HUES6 (cell line): ENCODE data around the gene METRNL.

Source experiments
- H3K27ac ChIP-seq: 2 replicates; pipeline ENCODE4 v1.7.0; 2013; ENCODE audit warnings: low read depth, mild to moderate bottlenecking, low read length, inconsistent platforms
- H3K27me3 ChIP-seq: 2 replicates; pipeline ENCODE4 v1.6.1; 2013; ENCODE audit warnings: low read length; ENCODE audit not compliant: control insufficient read depth, insufficient read depth
- H3K36me3 ChIP-seq: 2 replicates; pipeline ENCODE4 v1.6.1; 2013; ENCODE audit warnings: low read length; ENCODE audit not compliant: control insufficient read depth, insufficient read depth
- H3K4me1 ChIP-seq: 2 replicates; pipeline ENCODE4 v1.6.1; 2013; ENCODE audit warnings: low read length; ENCODE audit not compliant: control insufficient read depth, insufficient read depth
- H3K4me3 ChIP-seq: 2 replicates; pipeline ENCODE4 v1.5.1; 2013; ENCODE audit warnings: low read depth, low read length
- H3K9ac ChIP-seq: one replicate; pipeline ENCODE4 v1.6.1; 2013; ENCODE audit warnings: mild to moderate bottlenecking, low read length
- H3K9me3 ChIP-seq: 2 replicates; pipeline ENCODE4 v1.6.1; 2013; ENCODE audit warnings: low read depth, low read length; ENCODE audit not compliant: control insufficient read depth, insufficient read depth

METRNL gene

DNA sequence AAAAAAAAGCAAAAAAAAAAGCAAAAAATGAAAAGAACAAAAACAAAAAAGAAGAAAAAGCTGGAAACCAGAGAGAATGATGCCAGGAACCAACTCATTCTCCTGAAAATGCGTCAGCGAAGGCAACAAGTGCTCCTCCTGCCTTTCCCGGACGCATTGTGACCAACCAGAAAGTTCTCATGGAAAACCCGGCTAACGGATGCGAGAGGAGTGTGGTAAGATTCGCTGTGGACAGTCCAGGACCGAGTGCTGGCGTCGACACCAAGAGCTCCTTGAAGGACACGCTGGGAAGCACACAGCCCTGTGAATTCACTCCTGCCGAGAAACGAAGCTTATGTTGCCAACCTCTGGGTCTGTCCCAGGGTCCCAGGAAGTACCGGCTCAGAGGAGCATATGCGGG is 43.4 kb downstream of the METRNL start:
- no peaks in the 10 kb centered on the region for H3K36me3 ChIP-seq
- H3K4me1 ChIP-seq, result no peaks in the 10 kb centered on the region
- H3K4me3 ChIP-seq, result no peak overlapping the region
- H3K27ac ChIP-seq, result no peak overlapping the region
- no peaks in the 10 kb centered on the region for H3K9me3 ChIP-seq
- H3K9ac ChIP-seq, result no peak overlapping the region
- H3K27me3 ChIP-seq, result peaks cover 43% of the 10 kb centered on the region

DNA sequence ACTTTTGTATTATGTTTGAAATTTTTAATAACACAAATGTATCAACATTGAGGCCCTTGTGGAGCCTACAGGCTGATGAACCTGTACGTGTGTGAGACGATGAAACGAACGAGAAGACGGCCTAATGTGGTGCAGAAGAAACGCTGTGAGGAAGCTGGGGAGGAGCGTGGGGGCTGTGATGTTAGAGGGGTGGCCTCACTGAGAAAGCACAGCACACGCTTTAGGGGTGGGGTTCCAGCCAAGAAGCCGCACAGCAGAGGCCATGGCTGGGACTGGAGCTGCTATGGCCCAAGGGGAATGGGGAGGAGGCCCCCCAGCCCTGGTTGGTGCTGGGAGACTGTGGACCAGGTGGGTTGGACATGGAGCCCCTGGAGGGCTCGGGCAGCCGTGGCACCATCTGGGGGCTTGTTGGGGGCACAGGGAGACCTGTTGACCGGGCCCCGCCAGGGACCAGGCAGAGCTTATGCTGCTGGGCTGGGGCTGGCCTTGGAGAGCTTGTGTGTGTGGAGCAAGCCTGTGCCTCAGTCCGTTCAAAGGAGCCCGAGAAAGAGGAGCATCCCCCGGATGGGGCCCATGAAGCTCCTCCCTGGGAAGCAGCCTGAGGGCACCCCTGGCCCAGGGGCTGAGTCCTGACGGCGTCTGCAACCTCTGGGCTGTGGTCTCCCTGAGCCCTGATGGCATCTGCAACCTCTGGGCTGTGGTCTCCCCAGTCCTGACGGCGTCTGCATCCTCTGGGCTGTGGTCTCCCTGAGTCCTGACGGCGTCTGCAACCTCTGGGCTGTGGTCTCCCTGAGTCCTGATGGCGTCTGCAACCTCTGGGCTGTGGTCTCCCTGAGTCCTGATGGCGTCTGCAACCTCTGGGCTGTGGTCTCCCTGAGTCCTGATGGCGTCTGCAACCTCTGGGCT is 44.7 kb downstream of the METRNL start:
- no peak overlapping the region for H3K27ac ChIP-seq
- H3K9me3 ChIP-seq, result no peaks in the 10 kb centered on the region
- H3K4me1 ChIP-seq, result no peaks in the 10 kb centered on the region
- peaks cover 38% of the 10 kb centered on the region for H3K27me3 ChIP-seq
- H3K36me3 ChIP-seq, result no peaks in the 10 kb centered on the region
- no peak overlapping the region for H3K9ac ChIP-seq
- H3K4me3 ChIP-seq, result no peak overlapping the region

DNA sequence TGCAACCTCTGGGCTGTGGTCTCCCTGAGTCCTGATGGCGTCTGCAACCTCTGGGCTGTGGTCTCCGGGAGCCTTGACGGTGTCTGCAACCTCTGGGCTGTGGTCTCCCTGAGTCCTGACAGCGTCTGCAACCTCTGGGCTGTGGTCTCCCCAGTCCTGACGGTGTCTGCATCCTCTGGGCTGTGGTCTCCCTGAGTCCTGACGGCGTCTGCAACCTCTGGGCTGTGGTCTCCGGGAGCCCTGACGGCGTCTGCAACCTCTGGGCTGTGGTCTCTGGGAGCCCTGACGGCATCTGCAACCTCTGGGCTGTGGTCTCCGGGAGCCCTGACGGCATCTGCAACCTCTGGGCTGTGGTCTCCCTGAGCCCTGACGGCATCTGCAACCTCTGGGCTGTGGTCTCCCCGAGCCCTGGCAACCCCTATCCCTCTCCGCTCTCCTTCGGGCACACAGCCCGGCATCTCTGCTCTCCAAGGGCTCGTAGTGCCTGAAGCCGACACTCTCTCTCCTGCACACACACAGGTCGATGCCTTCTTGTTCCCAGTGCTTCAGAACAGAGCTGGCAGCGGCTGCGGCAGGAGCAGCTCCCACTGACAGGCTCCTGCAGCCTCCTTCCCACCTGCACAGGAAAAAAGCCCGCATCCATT is 45.6 kb downstream of the METRNL start:
- Histone ChIP-seq H3K27me3 (peaks cover 38% of the 10 kb centered on the region), H3K27ac (no peak overlapping the region), H3K4me1 (no peaks in the 10 kb centered on the region), H3K9ac (no peak overlapping the region), H3K4me3 (no peak overlapping the region), H3K9me3 (no peaks in the 10 kb centered on the region), H3K36me3 (no peaks in the 10 kb centered on the region)

DNA sequence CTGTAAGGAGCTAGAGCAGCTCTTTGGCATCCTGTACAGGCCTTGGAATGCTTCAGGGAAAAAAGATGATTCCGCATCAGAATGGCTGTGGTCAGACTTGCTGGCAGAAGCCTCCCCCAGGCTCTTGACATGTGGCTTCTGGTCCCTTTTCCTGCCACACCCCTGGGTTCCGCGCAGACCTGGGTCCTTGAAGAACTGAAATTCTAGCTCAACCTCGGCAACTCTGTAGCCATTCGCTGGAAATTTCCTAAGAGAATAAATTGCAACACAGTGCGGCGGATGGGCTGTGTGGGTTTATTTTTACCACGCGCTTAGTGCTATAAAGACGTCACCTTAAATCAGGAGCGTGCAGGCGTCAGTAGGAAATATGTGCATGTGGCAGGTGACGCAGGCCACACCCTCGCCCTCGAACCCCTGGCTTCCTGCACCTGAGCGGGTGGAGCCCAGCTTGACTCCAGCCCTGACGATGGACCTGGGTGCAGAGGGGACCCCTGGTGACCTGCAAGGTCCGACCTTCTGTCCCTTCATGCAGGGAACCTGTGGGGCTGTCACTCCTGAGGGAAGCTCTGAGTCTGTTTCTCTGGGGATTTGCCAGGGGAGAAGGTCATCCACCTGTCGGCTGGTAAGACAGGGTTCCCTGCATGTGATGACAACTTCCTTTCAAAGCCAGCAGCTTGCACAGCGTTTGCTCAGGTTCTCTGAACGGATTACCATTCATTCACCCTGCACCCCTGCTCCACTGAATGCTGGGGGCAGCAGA is 46.3 kb downstream of the METRNL start:
- Histone ChIP-seq H3K4me3 (no peak overlapping the region), H3K9me3 (no peaks in the 10 kb centered on the region), H3K4me1 (no peaks in the 10 kb centered on the region), H3K36me3 (no peaks in the 10 kb centered on the region), H3K9ac (no peak overlapping the region), H3K27me3 (peaks cover 31% of the 10 kb centered on the region), H3K27ac (no peak overlapping the region)

DNA sequence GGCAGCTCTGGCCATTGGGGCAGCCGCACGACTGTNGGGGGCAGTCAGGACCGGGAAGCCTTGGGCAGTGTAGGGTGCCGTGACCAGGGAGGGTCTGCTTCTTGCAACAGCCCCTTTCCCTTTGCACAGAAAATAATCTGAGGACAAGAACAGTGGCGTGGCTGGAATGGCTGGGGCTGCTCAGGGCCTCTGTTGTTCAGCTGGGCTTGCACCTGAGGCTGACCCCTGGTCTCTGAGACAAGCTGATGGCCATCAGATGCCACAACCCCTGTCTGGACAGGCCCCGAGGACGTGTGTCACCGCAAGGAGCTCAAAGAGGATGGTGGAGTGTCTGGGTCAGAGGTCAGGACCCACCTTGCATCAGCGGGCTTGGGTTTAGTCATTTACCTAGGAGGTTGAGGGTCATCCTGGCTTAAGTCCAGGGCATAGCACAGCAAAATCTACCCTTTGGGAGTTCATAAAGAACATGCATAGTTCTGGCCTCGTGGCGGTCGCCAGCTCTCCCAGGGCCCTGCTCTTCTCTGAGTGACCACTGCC is 46.9 kb downstream of the METRNL start:
- Histone ChIP-seq H3K27me3 (peaks cover 30% of the 10 kb centered on the region), H3K9ac (no peak overlapping the region), H3K4me3 (no peak overlapping the region), H3K9me3 (no peaks in the 10 kb centered on the region), H3K4me1 (no peaks in the 10 kb centered on the region), H3K36me3 (no peaks in the 10 kb centered on the region), H3K27ac (no peak overlapping the region)

DNA sequence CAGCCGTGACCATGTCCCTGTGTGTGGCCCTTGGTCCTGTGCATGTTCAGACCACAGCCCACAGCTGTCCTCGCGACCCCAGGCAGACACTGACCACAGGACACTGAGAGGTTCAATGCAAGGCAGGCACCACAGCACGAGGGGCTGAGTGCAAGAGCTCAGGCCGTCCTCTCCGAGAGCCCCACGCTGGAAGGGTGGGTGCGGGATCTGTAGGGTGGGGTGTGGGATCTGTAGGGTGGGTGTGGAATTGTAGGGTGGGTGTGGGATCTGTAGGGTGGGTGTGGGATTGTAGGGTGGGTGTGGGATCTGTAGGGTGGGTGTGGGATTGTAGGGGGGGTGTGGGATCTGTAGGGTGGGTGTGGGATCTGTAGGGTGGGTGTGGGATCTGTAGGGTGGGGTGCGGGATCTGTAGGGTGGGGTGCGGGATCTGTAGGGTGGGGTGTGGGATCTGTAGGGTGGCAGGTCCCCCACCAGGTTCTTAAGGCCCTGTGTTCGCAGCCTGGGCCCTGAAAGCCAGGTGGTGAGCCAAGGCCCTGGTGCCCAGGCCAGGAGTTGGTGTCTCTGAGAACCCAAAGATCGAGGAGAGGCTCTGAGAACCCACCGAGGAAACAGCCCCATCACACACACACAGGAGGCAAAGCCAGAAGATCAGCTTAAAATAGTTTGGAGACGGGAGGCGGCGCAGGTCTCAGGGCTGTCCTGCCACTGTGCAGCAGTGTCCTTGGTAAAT is 48.2 kb downstream of the METRNL start:
- no peaks in the 10 kb centered on the region for H3K9me3 ChIP-seq
- H3K4me3 ChIP-seq, result no peak overlapping the region
- peaks cover 17% of the 10 kb centered on the region for H3K27me3 ChIP-seq
- no peaks in the 10 kb centered on the region for H3K4me1 ChIP-seq
- H3K36me3 ChIP-seq, result no peaks in the 10 kb centered on the region
- H3K27ac ChIP-seq, result no peak overlapping the region
- H3K9ac ChIP-seq, result no peak overlapping the region

DNA sequence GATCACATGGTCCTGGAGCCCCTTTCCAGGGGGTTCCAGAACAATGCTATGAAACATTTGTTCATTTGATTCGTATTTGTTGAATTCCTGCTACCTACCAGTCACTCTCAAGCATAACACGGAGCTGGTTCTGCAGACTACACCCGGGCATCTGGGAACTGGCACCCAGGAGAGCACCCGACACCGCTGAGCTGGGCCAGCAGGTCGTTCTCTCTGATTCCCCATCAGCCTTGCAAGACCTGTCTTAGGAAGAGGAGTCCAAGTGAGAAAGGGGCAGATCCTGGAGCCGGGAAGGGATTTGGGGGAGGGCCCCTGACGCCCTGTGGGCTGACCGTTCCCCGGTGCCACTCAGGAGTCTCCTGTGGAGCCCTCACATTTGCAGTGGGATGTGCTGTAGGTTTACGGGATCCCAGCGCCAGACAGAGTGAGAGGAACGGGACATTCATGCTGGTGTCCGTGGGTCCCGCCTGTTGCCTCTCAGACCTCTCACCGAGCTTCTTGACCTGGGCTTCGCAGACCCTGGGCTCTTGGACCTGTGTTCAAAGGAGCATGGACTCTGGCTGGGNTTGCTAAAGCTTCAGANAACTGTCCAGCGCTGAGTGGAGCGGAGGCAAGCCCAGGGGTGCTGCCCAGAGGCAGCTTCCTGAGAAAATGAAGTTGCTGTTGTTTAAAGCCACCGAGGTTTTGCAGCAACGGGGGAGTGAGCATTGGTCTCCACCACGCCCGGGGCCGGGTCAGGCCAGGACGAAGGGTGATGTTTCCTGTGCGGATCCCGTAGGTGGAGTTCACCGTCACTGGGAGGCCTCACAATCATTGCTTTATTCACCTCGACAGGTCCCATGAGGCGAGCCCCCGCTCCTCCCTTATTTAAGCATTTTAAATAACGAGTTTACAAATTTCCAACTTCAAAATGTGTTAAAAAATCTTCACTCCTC is 49.2 kb downstream of the METRNL start:
- Histone ChIP-seq H3K9ac (no peak overlapping the region), H3K27ac (no peak overlapping the region), H3K4me1 (no peaks in the 10 kb centered on the region), H3K27me3 (peaks cover 9% of the 10 kb centered on the region; the same call in 1 of the 2 replicates), H3K36me3 (no peaks in the 10 kb centered on the region), H3K9me3 (no peaks in the 10 kb centered on the region), H3K4me3 (no peak overlapping the region)

DNA sequence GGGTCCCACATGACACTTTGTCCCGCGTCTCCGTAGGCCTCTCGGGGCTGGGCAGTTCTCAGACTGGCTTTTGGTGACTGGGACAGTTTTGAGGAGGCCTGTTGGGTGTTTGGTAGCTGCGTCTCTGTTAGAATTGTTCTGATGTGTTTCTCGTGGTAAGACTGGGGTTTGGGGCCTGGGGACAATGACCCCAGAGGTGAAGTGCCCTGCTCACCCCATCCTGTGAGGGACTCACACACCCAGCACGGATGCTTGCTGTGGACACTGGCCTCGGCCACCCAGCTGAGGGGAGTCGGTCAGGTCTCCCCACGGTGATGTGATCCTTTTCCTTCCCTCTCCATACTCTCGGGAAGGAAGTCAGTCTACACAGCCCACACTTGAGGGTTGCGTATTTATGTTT is 50.3 kb downstream of the METRNL start:
- no peak overlapping the region for H3K4me3 ChIP-seq
- no peaks in the 10 kb centered on the region for H3K36me3 ChIP-seq
- no peaks in the 10 kb centered on the region for H3K4me1 ChIP-seq
- H3K27ac ChIP-seq, result no peak overlapping the region
- H3K9ac ChIP-seq, result no peak overlapping the region
- H3K27me3 ChIP-seq, result peaks cover 4% of the 10 kb centered on the region; the same call in 1 of the 2 replicates
- no peaks in the 10 kb centered on the region for H3K9me3 ChIP-seq

DNA sequence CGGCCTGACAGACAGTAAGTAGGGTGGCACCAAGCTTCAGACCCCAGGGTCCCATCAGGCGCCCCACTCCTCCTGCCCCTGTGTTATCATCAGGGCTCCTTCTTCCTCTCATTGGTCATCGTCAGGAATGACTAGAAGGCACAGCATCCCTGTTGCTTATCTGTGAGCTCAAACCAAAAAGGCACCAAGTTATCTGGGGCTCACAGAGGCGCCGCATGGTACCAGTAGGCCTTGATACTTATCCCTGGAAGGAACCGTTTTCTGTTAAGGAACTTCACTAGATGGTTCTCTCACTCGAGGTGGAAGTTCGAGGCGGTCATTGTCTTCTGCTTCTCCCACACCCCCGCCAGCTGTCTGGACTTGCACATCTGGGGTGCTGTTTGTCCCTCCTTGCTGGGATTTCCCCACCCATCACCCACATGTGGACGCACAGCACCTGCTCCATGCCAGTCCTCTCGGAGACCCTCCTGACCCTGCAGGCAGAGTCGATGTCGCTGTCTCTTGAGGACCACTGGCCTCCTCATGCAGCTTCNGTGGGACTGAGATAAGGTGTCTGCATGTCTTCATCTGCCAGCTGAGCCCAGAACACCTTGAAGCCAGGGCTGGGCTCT is 52.1 kb downstream of the METRNL start:
- no peaks in the 10 kb centered on the region for H3K9me3 ChIP-seq

More for the DNA sequence above, 52.1 kb downstream of the METRNL start:
- no peak overlapping the region for H3K27ac ChIP-seq
- no peaks in the 10 kb centered on the region for H3K27me3 ChIP-seq
- no peak overlapping the region for H3K4me3 ChIP-seq
- H3K9ac ChIP-seq, result no peak overlapping the region
- no peaks in the 10 kb centered on the region for H3K36me3 ChIP-seq
- no peaks in the 10 kb centered on the region for H3K4me1 ChIP-seq
